Stimulated activated CD4-positive, alpha-beta T cell treated with anti-CD3 and anti-CD28 coated beads, TNF-alpha, amount 100 ng/mL, for 4 hours (primary cell): ENCODE data around the gene FUOM.

ENCODE experiments used
- DNase-seq, 3 experiments: peaks; one replicate each; pipeline ENCODE4 v3.0.0-alpha.2; 2020; ENCODE audit warnings: low read depth in 3 of 3

Gene FUOM

DNA sequence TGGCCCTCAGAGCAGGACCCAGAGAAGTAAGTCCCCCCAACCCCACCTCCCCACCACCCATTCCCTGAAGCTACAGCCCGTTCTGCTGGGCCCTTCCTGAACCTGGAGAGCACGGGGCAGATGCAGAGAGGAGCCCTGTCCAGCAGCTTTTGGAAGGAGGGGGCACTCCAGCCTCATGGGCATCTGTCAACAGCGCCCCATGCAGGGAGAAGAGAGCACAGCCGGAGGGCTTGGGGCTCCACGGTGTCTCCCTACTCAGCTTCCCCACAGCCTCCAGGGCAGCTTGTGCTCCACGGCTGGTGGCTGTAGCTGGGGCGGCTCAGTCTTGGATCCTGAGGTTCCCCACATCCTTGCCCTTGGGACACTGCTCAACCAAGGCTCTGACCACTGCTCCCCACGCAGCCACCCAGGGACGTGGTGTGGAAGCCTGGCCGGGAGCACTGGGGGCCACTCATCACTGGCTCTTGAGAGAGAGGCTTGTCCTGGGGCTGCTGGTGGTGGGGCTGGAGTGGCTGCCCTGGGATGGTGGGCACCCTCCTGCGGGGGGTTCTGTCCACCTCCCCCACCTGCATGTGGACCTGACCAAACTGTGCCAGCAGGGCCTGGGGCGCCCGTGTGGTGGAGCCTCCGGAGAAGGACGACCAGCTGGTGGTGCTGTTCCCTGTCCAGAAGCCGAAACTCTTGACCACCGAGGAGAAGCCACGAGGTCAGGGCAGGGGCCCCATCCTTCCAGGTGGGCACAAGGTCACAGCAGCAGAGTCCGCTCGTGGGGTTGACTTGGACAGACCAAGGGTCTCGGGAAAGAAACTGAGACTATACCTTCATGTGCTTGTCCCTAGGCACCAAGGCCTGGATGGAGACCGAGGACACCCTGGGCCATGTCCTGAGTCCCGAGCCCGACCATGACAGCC lies 6.2 kb downstream of the FUOM start:
- no peak for DNase-seq

DNA sequence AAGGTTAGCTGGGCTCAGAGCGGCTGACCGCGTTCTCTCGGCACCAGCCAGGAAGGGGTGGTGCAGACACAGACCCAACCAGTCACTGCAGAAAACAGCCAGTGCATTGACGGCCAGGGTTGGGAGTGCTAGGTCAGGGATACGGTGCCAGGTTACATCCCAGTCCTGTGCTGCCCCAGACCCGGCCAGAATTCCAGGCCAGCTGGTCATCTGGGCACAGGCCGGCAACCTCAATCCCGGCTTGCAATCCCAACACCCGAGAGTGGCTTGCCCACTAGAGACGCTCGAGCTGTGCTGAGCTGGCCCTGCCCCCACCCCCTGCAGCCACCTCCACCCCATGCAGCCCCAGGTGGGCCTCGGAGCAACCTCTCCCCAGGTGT lies 6.9 kb downstream of the FUOM start:
- DNase-seq, result no peak

DNA sequence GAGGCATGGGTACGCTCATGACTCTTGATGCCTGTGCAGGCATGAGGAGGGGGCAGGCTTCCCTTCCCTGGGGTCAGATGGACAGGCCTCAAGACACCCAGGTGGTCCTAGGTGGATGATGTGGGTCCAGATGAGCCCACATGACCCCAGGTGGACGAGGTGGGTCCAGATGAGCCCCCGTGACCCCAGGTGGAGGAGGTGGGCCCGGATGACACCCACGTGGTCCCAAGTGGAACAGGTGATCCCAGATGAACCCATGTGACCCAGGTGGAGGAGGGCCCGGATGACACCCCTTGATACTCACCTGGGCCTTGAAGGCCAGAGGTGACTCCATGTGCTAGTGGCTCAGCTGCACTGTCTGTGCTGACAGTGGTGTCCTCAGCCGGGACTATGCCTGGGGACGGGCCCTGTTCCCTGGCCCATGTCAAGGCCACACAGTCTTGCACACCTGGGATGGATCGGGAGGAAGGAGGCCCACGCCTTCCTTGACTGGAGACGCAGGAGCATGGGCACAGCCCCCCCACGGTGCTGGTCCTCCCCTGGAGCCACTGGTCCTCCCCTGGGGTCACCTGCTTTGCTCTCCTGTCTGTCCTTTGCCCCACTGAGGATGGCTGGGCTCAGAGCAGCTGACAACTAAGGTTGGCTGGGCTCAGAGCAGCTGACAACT lies 7.4 kb downstream of the FUOM start:
- no peak for DNase-seq

DNA sequence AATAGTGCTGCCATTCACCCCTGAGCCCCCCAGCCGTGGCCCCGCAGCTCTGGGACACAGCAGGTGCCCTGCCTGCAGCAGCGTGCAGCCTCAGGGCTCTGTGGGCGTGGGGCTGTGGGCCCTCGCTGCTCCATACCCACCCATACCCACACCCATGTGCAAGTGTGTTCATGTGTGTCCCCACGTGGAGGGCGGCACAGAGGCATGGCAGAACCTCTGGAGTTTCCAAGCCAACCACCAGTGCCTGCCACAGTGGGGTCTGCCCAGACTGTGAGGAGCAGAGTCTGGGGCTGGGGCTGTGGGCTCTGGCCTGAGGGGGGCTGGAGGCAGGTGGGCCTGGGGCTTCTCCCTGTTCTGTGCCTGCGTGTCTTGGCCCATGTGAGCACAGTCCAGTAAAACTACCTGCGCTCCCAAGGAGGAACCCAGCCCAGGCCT lies 8.2 kb downstream of the FUOM start:
- DNase-seq, result no peak

DNA sequence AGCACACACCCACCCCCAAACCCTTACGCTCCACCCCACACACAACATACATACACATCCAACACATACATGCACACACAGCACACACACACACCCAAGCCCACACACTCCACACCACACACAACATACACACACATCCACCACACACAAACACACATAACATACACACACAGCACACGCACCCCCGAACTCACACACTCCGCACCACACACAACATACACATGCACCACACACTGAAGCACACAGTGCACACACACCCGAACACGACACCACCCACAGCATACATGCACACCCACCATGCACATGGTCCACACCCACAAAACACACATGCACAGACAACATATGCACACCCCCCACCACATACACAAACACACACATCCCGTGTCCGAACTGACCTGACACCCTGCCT lies 8.7 kb downstream of the FUOM start:
- no peak for DNase-seq

DNA sequence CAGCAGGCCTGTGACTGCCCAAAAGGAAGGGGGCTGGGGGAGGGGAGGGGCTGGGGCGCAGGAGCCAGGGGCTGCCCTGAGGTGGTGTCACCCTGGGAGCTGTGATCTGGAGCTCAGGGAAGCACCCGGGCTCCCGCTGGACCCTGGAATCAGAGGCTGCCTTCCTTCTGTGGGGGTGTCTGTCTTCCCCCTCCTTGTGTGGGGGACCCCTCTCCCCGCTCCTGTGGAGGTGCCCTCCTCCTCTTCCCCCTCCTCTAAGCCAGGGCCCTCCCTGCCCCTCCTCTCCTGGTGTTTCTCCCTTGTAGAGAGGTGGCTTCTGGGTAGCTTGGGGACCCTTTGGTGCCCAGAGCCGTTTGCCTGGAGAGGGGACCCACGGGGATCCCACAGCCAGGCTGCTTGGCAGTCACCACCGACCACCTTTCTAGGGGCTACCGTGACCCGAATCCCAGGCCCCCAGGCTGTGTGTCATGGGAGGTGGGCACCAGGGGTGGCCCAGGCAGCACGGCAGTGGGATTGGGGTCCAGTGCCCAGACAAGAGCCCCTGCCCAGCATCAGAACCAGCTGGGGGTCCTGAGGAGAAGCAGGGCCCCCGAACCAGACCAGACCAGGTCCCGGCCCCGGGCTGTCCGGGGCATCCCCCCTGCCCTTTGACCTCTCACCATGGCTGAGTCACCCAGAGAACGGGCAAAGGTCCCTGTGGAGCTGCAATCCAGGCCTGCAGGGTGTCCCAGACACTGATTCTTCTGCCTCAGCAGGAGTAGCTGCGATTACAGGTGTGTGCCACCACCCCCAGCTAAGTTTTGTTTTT lies 9.9 kb downstream of the FUOM start:
- no peak for DNase-seq

DNA sequence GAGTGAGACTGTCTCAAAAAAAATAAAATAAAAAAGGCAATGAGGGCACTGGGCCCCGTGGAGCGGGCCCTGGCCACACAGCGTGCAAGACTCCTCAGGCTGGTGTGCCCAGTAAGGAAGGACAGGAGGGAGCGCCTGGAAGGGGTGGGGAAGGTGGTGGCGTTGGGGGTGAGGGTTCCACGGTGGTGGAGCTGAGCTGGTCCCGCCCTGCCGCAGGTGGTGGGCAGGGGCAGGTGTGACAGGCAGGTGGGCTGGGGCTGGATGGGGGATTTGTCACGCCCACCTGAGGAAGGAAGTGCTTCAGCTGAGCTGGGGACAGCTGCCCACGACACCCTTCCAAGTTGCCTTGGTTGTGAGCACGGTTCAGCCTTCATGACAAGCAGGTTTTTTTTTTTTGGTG lies 11.4 kb downstream of the FUOM start:
- no peak for DNase-seq

DNA sequence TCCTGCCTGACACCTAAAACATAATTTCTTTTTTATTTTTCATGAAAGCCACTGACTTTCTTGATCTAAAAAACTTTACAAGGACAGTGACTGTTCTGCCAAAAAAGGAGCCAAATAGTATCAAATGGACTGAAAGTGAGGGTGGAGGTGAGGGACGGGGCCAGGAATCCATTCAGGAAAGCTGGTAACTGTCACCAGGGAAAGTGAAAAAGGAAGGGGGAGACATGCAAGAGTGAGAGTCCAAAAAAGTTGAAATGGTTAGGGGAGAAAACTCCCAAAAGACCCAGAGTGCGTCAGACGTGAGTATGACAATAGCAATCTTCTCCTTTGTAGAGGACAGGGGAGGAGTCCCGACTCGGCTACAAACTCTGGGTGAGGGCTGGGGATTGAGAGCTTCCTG lies 13.6 kb downstream of the FUOM start:
- no peak for DNase-seq

DNA sequence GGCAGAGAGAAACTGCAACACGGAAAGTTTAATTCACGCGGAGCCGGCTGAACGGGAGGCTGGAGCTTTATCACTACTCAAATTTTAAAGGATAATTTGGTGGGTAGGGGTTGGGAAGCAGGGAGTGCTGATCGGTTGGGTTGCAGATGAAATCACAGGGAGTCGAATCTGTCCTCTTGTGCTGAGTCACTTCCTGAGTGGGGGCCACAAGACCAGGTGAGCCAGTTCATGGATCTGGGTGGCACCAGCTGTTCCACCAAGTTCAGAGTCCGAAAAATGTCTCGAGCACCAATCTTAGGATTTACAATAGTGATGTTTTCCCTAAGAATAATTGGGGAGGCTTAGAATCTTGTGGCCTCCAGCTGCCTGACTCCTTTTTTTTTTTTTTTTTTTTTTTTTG lies 14.3 kb downstream of the FUOM start:
- no peak for DNase-seq

DNA sequence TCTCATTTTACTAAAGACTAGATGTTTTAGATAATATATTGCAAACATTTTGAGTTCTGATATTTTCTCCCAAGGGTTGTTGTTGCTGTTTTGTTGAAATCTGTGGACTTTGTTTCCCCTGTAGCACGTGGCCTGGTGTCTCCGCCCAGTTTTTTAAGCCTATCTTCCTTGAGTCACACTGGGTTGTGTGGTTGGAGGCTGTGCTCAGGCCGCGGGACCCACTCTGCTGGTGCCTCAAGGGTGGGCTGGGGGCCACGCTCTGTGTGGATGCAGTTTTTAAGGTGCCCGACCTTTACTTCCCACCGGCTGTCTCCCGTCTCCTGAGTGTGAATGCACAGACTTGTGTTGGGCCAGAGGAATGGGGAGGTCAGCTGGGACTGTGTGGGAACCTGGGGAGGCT lies 14.9 kb downstream of the FUOM start:
- DNase-seq, result no peak

DNA sequence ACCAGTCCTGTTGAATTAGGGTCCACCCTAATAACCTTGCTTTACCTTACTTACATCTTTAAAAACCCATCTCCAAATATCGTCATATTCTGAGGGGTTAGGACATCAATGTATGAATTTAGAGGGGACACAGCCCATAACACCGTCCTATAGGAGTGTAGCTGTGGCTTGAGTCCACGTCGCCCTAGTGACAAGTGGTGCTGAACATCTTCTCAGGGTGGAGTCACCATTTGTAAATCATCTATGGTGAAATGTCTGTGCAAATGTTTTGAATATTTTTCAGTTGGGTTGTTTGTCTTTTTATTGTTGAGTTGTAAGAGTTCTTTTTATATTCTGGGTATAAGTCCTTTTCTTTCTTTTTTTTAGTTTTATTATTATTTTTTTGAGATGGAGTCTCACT lies 15.8 kb downstream of the FUOM start:
- DNase-seq, result no peak

DNA sequence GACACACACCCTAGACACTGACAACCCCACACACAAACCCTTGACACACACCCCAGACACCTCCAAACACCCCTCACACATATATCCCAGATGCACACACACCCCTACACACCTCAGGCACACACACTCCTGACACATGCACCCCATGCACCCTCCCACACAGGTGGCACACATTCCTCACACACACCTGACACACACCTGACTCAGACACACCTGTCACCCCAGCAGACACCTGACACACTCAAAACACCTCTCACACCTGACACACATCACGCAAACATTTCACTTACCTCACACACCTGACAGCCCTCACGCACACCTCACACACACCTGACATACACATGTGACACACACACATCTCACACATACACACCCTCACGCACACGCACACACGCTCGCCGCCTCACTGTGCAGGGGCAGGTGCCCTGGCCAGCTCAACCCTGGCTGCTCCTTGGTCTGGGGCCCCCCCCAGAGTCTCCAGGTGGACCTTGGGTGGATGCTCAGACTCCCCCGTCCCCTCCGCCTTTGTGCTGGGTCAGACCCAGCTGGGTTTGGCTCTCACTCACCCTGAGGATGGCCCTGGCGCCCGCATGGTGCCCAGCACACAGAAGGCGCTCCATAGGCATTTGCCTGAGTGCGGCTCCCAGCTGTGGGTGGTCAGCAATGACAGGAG lies 18.0 kb downstream of the FUOM start:
- no peak for DNase-seq

DNA sequence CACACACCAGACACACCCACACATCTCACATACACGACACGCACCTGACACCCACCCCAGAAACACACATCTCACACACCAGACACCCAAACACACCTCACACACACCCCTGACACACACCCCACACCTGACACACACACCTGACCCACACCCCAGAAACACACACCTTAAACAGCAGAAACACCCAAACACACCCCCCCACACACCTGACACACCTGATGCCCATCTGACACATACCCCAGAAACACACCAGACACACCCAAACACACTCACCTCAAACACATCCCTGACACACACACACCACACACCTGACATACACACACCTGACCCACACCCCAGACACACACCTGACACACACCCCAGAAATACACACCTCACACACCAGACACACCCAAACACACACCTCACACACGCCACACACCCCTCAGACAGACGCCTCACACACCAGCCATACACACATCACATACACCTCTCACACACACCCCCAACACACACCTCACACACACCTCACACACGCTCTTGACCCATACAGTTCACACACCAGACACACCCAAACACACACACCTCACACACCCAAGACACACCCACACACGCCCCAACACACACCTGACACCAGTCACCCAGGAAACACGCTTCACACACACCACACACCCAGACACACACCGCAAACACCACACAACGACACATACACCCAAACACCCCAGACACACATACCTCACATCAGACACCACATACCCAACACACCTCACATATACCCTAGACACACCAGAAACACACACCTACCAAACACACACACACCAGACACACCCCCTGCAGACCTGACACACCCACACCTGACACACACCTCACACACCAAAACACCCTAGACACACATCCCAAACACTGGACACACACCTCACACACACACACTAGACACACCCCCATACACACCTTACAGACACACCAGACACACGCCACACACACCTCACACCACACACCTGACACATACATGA lies 19.4 kb downstream of the FUOM start:
- no peak for DNase-seq

DNA sequence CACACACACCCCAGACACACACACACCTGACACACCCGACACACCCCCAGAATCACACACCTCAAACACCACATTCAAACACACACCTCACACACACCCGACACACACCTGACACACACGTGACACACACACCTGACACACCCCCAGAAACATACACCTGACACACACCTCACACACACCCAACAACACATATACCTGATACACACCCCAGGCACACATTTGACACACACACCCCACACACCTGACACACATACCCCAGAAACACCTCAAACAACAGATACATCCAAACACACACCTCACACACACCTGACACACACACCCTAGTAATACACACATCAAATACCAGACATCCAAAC lies 20.5 kb downstream of the FUOM start:
- no peak for DNase-seq

DNA sequence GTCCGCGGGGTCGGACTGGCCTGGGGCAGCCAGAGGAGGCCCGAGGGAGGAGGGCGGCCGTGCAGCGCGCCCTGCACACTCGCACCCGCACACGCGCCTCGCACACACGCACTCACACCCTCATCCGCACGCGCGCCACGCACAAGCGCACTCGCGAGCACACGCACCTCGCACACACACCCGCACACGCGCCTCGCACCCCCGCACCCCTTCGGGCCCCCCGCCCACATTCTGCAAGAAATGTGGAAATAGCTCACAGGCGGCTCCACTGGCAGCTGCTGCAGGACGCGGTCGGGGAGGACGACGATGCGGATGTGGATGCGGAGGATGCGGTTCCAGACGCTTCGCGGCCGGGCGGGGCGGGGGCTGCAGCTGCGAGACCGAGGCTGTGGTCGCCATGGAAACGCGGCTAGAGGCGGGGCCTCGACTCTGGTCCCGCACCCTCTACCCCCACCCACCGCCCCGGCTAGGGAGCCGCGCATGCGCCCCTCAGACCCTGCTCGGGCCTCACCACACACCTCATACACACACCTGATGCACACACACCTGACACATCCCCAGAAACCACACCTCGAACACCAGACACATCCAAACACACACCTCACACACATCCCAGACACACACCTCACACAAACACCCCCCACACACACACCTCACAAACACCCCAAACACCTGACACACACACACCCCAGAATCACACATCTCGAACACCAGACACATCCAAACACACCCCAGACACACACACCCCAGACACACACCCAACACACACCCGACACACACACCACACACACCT lies 21.0 kb downstream of the FUOM start, which contains the start of gene CALY:
Gene CALY, minus strand, starts transcription at position 320 of the 793 bp plus-strand sequence. CDS start 7,907 bp downstream, outside the sequence.
- DNase-seq, result peak; percentile 45 to 76 (median 67)

DNA sequence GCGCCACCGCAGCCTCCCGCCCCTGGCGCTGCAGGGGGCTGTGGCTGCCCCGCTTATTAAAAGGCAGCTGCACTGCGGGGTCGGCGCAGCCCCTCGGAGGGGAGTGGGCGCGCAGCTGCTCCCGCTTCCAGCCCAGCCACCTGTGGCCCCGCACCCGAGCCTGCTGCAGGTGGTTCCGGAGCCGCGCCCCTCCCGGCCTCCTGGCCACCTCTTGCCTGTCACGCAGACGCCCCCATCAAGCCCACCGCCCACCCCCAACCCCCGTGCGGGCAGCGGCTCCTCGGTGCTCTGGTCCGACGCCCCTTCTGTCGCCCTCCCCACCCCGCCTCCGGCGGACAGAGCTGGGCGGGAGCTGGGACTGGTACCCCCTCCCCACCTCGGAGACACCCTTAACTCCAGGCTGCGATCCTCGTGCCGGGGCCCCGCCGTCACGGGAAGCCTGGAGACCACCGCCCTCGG lies 21.7 kb downstream of the FUOM start:
- DNase-seq, result no peak

DNA sequence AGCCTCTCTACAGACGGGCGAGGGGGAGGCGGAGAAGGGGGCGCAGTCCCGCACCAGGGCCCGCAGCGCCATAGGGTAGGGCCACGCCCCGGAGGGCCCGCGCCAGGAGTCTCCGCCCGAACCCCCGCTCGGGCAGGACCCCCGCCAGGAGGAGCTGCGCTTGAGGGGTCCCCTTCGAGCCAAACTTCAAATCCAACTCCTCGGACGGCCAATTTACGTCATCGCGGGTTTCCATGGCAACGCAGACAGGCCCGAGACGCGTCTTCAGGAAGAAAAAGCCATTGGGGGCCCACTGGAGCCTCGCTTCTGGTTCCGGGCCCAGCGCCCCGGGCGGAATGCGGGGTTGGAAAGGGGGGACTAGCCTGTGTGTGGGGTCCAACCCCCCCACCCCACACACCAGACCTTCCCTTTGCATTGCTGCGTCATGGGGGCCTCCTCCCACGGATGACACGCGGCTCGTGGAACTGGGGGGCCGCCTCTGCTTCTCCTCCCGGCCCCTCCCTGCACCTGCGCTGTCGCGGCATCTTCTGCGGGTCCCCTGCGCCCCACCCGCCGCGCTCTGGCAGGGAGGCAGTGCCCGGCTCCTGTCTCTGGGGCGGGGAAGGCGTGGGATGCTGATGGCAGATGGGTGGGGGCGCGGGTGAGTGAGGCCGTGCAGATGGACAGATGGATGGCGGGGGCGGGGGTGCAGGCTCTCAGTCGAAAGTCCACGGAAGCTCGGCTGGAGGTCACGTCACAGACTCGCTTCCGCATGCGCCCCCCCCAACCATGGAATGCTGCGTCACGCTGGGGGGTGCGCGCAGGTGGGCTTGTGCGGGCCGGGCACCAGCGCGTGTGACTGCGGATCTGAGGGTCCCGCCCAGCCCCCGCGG lies 22.3 kb downstream of the FUOM start:
- DNase-seq, result peak; percentile 41 to 70 (median 68)

DNA sequence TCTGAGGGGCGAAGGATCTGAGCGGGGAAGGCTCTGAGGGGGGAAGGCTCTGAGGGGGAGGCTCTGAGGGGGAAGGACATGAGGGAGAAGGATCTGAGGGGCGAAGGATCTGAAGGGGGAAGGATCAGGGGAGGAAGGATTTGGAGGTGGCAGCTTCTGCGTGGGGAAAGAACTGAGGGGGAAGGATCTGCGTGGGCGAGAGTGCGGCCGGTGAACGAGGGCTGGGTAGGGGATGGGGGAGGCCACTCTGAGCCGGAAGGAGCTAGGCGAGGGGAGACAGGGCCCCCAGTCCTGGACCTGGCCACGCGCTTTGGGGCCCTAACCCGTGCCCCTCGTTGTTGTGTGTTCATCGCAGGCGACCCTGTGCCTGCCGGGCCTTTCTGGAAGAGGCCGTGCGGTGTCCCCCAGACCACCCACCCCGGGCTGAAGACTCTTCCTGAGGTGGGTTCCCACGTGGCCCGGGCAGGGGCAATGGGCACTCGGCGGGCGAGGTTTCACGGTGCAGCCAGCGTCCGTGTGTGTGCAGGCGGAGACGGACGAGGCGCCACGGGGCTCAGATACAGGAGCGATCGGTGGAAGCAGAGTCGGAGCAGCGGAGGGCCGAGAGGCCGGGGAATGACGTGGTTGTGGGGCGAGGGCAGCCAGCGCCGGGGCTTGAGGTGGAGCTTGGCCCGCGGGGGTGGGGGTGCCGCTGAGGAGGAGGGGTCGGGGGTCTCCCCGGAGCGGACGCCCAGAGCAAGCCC lies 23.1 kb downstream of the FUOM start:
- DNase-seq, result no peak
